ENCODE measurements around the gene GPR132.

DNA sequence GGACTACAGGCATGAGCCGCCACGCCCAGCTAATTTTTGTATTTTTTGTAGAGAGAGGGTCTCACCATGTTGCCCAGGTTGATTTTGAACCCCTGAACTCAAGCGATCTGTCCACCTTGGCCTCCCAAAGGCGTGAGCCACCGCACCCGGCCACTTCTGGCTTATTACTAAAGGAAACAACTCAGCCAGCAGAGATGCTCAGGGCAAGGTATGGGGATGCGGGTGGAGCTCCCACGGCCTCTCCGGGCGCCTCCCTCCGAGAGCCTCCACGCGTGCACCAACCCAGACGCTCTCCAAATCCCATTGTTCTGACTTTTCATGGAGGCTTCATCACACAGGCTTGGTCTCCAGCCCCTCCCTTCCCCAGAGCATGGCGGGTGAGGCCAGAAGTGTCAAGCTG lies 6.1 kb upstream of the GPR132 start:
- TF ChIP-seq, protein P1, sequence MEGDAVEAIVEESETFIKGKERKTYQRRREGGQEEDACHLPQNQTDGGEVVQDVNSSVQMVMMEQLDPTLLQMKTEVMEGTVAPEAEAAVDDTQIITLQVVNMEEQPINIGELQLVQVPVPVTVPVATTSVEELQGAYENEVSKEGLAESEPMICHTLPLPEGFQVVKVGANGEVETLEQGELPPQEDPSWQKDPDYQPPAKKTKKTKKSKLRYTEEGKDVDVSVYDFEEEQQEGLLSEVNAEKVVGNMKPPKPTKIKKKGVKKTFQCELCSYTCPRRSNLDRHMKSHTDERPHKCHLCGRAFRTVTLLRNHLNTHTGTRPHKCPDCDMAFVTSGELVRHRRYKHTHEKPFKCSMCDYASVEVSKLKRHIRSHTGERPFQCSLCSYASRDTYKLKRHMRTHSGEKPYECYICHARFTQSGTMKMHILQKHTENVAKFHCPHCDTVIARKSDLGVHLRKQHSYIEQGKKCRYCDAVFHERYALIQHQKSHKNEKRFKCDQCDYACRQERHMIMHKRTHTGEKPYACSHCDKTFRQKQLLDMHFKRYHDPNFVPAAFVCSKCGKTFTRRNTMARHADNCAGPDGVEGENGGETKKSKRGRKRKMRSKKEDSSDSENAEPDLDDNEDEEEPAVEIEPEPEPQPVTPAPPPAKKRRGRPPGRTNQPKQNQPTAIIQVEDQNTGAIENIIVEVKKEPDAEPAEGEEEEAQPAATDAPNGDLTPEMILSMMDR (conservative IDR thresholded peaks at IDR 0.05; ENCODE audit: low read depth in 2 of 2): no peak
- TF ChIP-seq EZH2 (IDR thresholded peaks at IDR 0.05; ENCODE audit: low read depth, unreplicated experiment) (no peak), ZNF331 (CRISPR knock-in tag; IDR thresholded peaks at IDR 0.05; ENCODE audit: low read depth) (no peak), POLR2AphosphoS5 (IDR thresholded peaks at IDR 0.05; ENCODE audit: low read depth) (no peak), EZH2phosphoT487 (IDR thresholded peaks at IDR 0.05; ENCODE audit: unreplicated experiment) (no peak), REST (IDR thresholded peaks at IDR 0.05; ENCODE audit: unreplicated experiment) (no peak), JUNB (IDR thresholded peaks at IDR 0.05; ENCODE audit: unreplicated experiment) (no peak)
- TF ChIP-seq, protein P2, sequence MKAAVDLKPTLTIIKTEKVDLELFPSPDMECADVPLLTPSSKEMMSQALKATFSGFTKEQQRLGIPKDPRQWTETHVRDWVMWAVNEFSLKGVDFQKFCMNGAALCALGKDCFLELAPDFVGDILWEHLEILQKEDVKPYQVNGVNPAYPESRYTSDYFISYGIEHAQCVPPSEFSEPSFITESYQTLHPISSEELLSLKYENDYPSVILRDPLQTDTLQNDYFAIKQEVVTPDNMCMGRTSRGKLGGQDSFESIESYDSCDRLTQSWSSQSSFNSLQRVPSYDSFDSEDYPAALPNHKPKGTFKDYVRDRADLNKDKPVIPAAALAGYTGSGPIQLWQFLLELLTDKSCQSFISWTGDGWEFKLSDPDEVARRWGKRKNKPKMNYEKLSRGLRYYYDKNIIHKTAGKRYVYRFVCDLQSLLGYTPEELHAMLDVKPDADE (IDR thresholded peaks at IDR 0.05): no peak
